CD4-positive, alpha-beta T cell treated with Interleukin-6 for 4 hours (primary cell): ENCODE data around the gene CACNA2D3.

Experiments
- DNase-seq: peaks from one replicate; pipeline ENCODE4 v3.0.0-alpha.2; 2020; ENCODE audit warnings: mixed read lengths

Gene CACNA2D3

GRCh38 chr3:54831112-54831511, 708.8 kb downstream of the CACNA2D3 start:
- no peak for DNase-seq

- no peak for DNase-seq
Measured at GRCh38 chr3:54832876-54833275, 710.5 kb downstream of the CACNA2D3 start.

- DNase-seq = no peak
Measured at GRCh38 chr3:54835701-54836100, 713.3 kb downstream of the CACNA2D3 start.

GRCh38 chr3:54836871-54837270, 714.5 kb downstream of the CACNA2D3 start:
- DNase-seq = no peak

- no peak for DNase-seq
Measured at GRCh38 chr3:54837964-54838363, 715.6 kb downstream of the CACNA2D3 start.

- DNase-seq = no peak
Measured at GRCh38 chr3:54841471-54841870, 719.1 kb downstream of the CACNA2D3 start.

- no peak for DNase-seq
Measured at GRCh38 chr3:54843352-54843751, 721.0 kb downstream of the CACNA2D3 start.

GRCh38 chr3:54844211-54844610, 721.9 kb downstream of the CACNA2D3 start:
- no peak for DNase-seq

GRCh38 chr3:54845011-54845410, 722.7 kb downstream of the CACNA2D3 start:
- no peak for DNase-seq

- DNase-seq = no peak
Measured at GRCh38 chr3:54845551-54845950, 723.2 kb downstream of the CACNA2D3 start.

- no peak for DNase-seq
Measured at GRCh38 chr3:54846119-54846518, 723.8 kb downstream of the CACNA2D3 start.

- DNase-seq = no peak
Measured at GRCh38 chr3:54847361-54847760, 725.0 kb downstream of the CACNA2D3 start.

- no peak for DNase-seq
Measured at GRCh38 chr3:54849360-54849759, 727.0 kb downstream of the CACNA2D3 start.

GRCh38 chr3:54850484-54851018, 728.2 kb downstream of the CACNA2D3 start:
- no peak for DNase-seq

- peak; percentile 24 for DNase-seq
Measured at GRCh38 chr3:54853573-54854404, 731.4 kb downstream of the CACNA2D3 start.

- no peak for DNase-seq
Measured at GRCh38 chr3:54856271-54856670, 733.9 kb downstream of the CACNA2D3 start.

GRCh38 chr3:54857343-54857742, 735.0 kb downstream of the CACNA2D3 start:
- no peak for DNase-seq

GRCh38 chr3:54858093-54858785, 735.9 kb downstream of the CACNA2D3 start:
- DNase-seq = no peak

- no peak for DNase-seq
Measured at GRCh38 chr3:54859184-54859583, 736.8 kb downstream of the CACNA2D3 start.

- DNase-seq = no peak
Measured at GRCh38 chr3:54861248-54862067, 739.1 kb downstream of the CACNA2D3 start.

GRCh38 chr3:54862526-54862925, 740.2 kb downstream of the CACNA2D3 start:
- DNase-seq = no peak

- DNase-seq = no peak
Measured at GRCh38 chr3:54863366-54863765, 741.0 kb downstream of the CACNA2D3 start.

- DNase-seq = no peak
Measured at GRCh38 chr3:54863786-54864185, 741.4 kb downstream of the CACNA2D3 start.
